ENCODE measurements around the gene HIPK4. TPM values are rescaled to one million over a fixed set of nuclear protein-coding genes. Genes with fewer than 3 reads are reported as not detected.
"Not testable (repeated sequence)": the region's sequence is repeated elsewhere in the genome, so short reads cannot be mapped to it uniquely, and the experiment has no call there.

Gene HIPK4
- total RNA-seq, 1 donor from 2014 or later, result not detected

GRCh38 chr19:40374084-40374483 is 15.9 kb downstream of the HIPK4 start:
- TF ChIP-seq CTCF (IDR thresholded peaks at IDR 0.05; ENCODE audit: insufficient read depth, low read length, poor library complexity, severe bottlenecking), result no peak
- Histone ChIP-seq H3K4me3 (ENCODE audit: low read depth, low read length) (no peak overlapping the region), H3K36me3 (ENCODE audit: control insufficient read depth, insufficient read depth, low read length) (no peaks in the 10 kb centered on the region), H3K27me3 (ENCODE audit: control insufficient read depth, insufficient read depth, low read length) (no peaks in the 10 kb centered on the region)
- no peak for DNase-seq (ENCODE audit: low read depth)

GRCh38 chr19:40371802-40372122 is 18.2 kb downstream of the HIPK4 start:
- no peak for TF ChIP-seq CTCF (IDR thresholded peaks at IDR 0.05; ENCODE audit: insufficient read depth, low read length, poor library complexity, severe bottlenecking)
- no peaks in the 10 kb centered on the region for H3K36me3 ChIP-seq (ENCODE audit: control insufficient read depth, insufficient read depth, low read length)
- no peak overlapping the region for H3K4me3 ChIP-seq (ENCODE audit: low read depth, low read length)
- no peaks in the 10 kb centered on the region for H3K27me3 ChIP-seq (ENCODE audit: control insufficient read depth, insufficient read depth, low read length)
- no peak for DNase-seq (ENCODE audit: low read depth)

GRCh38 chr19:40370997-40371801 is 18.8 kb downstream of the HIPK4 start:
- H3K36me3 ChIP-seq (ENCODE audit: control insufficient read depth, insufficient read depth, low read length), result no peaks in the 10 kb centered on the region
- DNase-seq (ENCODE audit: low read depth), result no peak
- H3K27me3 ChIP-seq (ENCODE audit: control insufficient read depth, insufficient read depth, low read length), result no peaks in the 10 kb centered on the region
- no peak for TF ChIP-seq CTCF (IDR thresholded peaks at IDR 0.05; ENCODE audit: insufficient read depth, low read length, poor library complexity, severe bottlenecking)
- no peak overlapping the region for H3K4me3 ChIP-seq (ENCODE audit: low read depth, low read length)

DNA sequence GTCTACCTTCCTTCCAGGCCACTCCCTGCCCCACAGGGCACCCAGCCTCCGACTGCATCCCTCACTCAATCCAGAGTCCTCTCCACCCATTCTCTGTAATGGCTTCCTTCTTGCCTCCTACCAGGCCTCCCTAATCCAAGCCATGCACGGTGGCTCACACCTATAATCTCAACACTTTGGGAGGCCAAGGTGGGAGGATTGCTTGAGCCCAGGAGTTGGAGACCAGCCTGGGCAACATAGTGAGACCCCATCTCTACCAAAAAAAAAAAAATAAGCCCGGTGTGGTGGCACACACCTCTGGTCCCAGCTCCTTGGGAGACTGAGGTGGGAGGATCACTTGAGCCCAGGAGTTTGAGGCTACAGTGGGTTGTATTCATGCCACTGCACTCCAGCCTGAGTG is 19.7 kb downstream of the HIPK4 start:
- not testable (repeated sequence) for H3K36me3 ChIP-seq (ENCODE audit: control insufficient read depth, insufficient read depth, low read length); DNase-seq (ENCODE audit: low read depth); H3K4me3 ChIP-seq (ENCODE audit: low read depth, low read length); H3K27me3 ChIP-seq (ENCODE audit: control insufficient read depth, insufficient read depth, low read length)

DNA sequence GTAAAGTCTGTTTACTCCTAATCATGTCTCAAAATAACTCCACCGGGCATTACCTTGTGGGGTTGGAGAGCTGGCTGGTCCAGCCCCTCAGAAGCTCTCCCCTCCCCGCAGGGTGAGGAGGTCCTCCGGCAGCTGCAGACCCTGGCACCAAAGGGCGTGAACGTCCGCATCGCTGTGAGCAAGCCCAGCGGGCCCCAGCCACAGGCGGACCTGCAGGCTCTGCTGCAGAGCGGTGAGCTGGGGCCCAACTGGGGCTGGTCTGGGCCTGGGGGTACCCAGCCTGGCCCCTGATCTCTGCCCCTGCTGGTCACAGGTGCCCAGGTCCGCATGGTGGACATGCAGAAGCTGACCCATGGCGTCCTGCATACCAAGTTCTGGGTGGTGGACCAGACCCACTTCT is 20.2 kb downstream of the HIPK4 start:
- H3K4me3 ChIP-seq (ENCODE audit: low read depth, low read length), result no peak overlapping the region
- no peaks in the 10 kb centered on the region for H3K27me3 ChIP-seq (ENCODE audit: control insufficient read depth, insufficient read depth, low read length)
- H3K36me3 ChIP-seq (ENCODE audit: control insufficient read depth, insufficient read depth, low read length), result no peaks in the 10 kb centered on the region
- no peak for TF ChIP-seq CTCF (IDR thresholded peaks at IDR 0.05; ENCODE audit: insufficient read depth, low read length, poor library complexity, severe bottlenecking)
- DNase-seq (ENCODE audit: low read depth), result no peak

GRCh38 chr19:40367577-40368434 is 22.2 kb downstream of the HIPK4 start:
- Histone ChIP-seq H3K27me3 (ENCODE audit: control insufficient read depth, insufficient read depth, low read length) (no peaks in the 10 kb centered on the region), H3K4me3 (ENCODE audit: low read depth, low read length) (no peak overlapping the region)

More at GRCh38 chr19:40367577-40368434, 22.2 kb downstream of the HIPK4 start:
- no peak for TF ChIP-seq CTCF (IDR thresholded peaks at IDR 0.05; ENCODE audit: insufficient read depth, low read length, poor library complexity, severe bottlenecking)
- DNase-seq (ENCODE audit: low read depth), result no peak
- no peaks in the 10 kb centered on the region for H3K36me3 ChIP-seq (ENCODE audit: control insufficient read depth, insufficient read depth, low read length)

Data from kidney epithelial cell (primary cell).